GM12872 (cell line): ENCODE data around the gene GRB2.

Source experiments
- CTCF ChIP-seq: IDR thresholded peaks from 3 replicates; pipeline ENCODE4 v1.5.1; 2011; ENCODE audit warnings: low read depth, mild to moderate bottlenecking, low read length, moderate library complexity; ENCODE audit not compliant: insufficient read depth

GRB2 gene

DNA sequence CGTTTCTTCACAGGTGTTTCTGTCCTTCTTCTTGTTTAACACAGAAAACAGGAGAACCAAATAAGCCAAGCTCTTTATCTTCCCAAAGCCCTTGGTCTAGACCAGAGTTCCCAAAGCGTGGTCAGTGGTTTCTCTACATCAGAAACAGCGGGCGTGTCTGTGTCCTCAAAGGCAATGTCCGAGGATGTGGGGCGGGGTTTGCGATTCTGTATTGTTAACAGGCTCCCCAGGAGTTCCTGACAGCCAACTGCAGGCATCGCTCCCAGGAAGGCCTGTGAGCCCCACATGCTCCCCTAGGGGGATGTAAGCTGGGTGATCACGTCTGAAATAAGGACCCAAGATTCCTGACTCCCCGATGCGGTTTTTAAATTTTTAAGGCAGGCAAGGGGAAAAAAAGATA is 87.8 kb downstream of the GRB2 start:
- TF ChIP-seq CTCF, result no peak

GRCh38 chr17:75316253-75316652 is 89.2 kb downstream of the GRB2 start:
- TF ChIP-seq CTCF, result no peak

DNA sequence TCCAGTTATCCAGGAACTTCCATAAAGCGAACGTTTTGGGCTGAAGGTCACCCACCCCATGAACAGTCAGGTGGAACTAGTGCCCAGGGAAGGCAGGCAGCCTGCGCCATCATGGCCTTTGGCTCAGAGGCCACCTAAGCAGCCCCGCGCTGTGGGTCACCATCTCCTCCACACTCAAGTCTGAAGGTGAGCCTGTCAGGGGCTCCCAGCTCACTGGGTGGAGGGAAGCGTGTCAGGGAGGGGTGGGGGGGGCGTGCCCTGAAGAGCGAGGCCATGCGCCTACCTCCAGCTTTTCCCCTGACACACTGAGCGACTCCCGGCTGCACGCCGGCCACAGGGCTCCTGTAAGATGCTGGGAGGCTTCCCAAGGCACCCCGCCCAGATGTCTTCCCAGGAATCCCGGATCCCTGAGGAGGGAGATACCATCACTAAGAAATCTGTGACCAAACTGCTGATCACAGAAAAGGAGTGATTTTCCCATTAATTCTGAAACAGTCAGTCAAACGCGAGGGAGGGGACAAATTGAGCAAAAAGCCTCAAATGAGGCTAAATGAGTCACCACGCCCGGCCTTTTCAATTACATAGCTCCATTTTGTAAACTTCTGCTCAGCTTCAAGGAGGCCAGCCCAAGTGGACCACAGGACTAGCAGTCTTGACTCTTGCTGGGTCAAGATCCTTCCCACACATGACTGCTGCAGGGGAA is 89.8 kb downstream of the GRB2 start:
- TF ChIP-seq CTCF, result no peak

- no peak for TF ChIP-seq CTCF
Observed at GRCh38 chr17:75313941-75314551, 91.4 kb downstream of the GRB2 start.

- TF ChIP-seq CTCF, result no peak
Observed at GRCh38 chr17:75308732-75309629, 96.5 kb downstream of the GRB2 start.

- no peak for TF ChIP-seq CTCF
Observed at GRCh38 chr17:75307957-75308731, 97.3 kb downstream of the GRB2 start.
